Muscle of leg (tissue), 16 donors: ENCODE results near the gene RPE. TPM values are rescaled to one million over a fixed set of nuclear protein-coding genes. Genes with fewer than 3 reads are reported as not detected.

ENCODE experiments used
- DNase-seq: peaks from one replicate; pipeline ENCODE4 v3.0.0; 2013
- H3K27ac ChIP-seq: one replicate; pipeline ENCODE4 v1.5.1; 2013; ENCODE audit warnings: mild to moderate bottlenecking, low read length, control low read depth
- H3K27me3 ChIP-seq: one replicate; pipeline ENCODE4 v1.6.1; 2013; ENCODE audit warnings: low read length; ENCODE audit not compliant: control insufficient read depth, insufficient read depth
- H3K36me3 ChIP-seq: one replicate; pipeline ENCODE4 v1.6.1; 2013; ENCODE audit warnings: low read length; ENCODE audit not compliant: control insufficient read depth, insufficient read depth
- H3K4me1 ChIP-seq: one replicate; pipeline ENCODE4 v1.6.1; 2013; ENCODE audit warnings: low read length; ENCODE audit not compliant: control insufficient read depth, insufficient read depth
- H3K4me3 ChIP-seq: one replicate; pipeline ENCODE4 v1.5.1; 2013; ENCODE audit warnings: low read length, control low read depth
- H3K9me3 ChIP-seq: replicated peaks from 2 replicates; pipeline ENCODE4 v1.6.1; 2013; ENCODE audit warnings: low read depth, low read length; ENCODE audit not compliant: control insufficient read depth
- WGBS: methylation state at CpG from one replicate; pipeline ENCODE4 v1.1.5; 2013; ENCODE audit warnings: missing lambda C conversion rate; ENCODE audit not compliant: insufficient coverage; 5-methylcytosine and 5-hydroxymethylcytosine counted together
- long read RNA-seq, 11 donors: transcript quantifications; one replicate each; lab custom pipeline, GENCODE V29; 2026
- polyA plus RNA-seq, 8 donors: library from polyadenylated mRNA; unstranded; fragments of 120-200 nt; gene quantifications; one replicate each; pipeline versions ENCODE4 v1.2.1 to v1.2.3, GENCODE V29; 2013; ENCODE audit warnings: inconsistent platforms in 1 of 8, low replicate concordance in 1 of 8; ENCODE audit not compliant: insufficient read length in 8 of 8, insufficient read depth in 1 of 8
- total RNA-seq: library from RNA; stranded (reverse); fragments of 120-200 nt; gene quantifications from one replicate; pipeline ENCODE4 v1.2.4, GENCODE V29; 2013

The RPE gene
- total RNA-seq = 34.3 TPM
- 10 to 100 TPM; 22.6 to 33.9 (median 28.0) TPM for polyA plus RNA-seq
- long read RNA-seq, donor 1, transcript RPE-202 (6 exons, 2,569 nt) = major isoform, 6 of 6 reads
- long read RNA-seq, donor 1, partial matches to known transcripts = 0 of 6 reads
- long read RNA-seq, donor 1, other reads (novel, unspliced or antisense) = 0 of 6 reads
- long read RNA-seq, donor 2 = 0 reads
- long read RNA-seq, donor 3, transcript RPE-202 (6 exons, 2,569 nt) = major isoform, 5 of 7 reads
- long read RNA-seq, donor 3, partial matches to known transcripts = 0 of 7 reads
- long read RNA-seq, donor 3, other reads (novel, unspliced or antisense) = 0 of 7 reads
- long read RNA-seq, donor 4, transcript RPE-202 (6 exons, 2,569 nt) = major isoform, 6 of 7 reads
- long read RNA-seq, donor 4, partial matches to known transcripts = 0 of 7 reads
- long read RNA-seq, donor 4, other reads (novel, unspliced or antisense) = 0 of 7 reads
- long read RNA-seq, donor 5, transcript RPE-202 (6 exons, 2,569 nt) = major isoform, 20 of 25 reads
- long read RNA-seq, donor 5, partial matches to known transcripts = 0 of 25 reads
- long read RNA-seq, donor 5, other reads (novel, unspliced or antisense) = 0 of 25 reads
- long read RNA-seq, donor 6, transcript RPE-202 (6 exons, 2,569 nt) = major isoform, 6 of 9 reads
- long read RNA-seq, donor 6, partial matches to known transcripts = 0 of 9 reads
- long read RNA-seq, donor 6, other reads (novel, unspliced or antisense) = 0 of 9 reads
- long read RNA-seq, donor 7, transcript RPE-202 (6 exons, 2,569 nt) = major isoform, 6 of 8 reads
- long read RNA-seq, donor 7, partial matches to known transcripts = 0 of 8 reads
- long read RNA-seq, donor 7, other reads (novel, unspliced or antisense) = 0 of 8 reads
- long read RNA-seq, donor 8, transcript RPE-202 (6 exons, 2,569 nt) = major isoform, 9 of 28 reads
- long read RNA-seq, donor 8, partial matches to known transcripts = 18 of 28 reads
- long read RNA-seq, donor 8, other reads (novel, unspliced or antisense) = 0 of 28 reads
- long read RNA-seq, donor 9, transcript RPE-202 (6 exons, 2,569 nt) = major isoform, 8 of 8 reads
- long read RNA-seq, donor 9, partial matches to known transcripts = 0 of 8 reads
- long read RNA-seq, donor 9, other reads (novel, unspliced or antisense) = 0 of 8 reads
- long read RNA-seq, donor 10, transcript RPE-208 (7 exons, 1,128 nt) = minor isoform, 6 of 25 reads
- long read RNA-seq, donor 10, transcript RPE-202 (6 exons, 2,569 nt) = major isoform, 15 of 25 reads
- long read RNA-seq, donor 10, partial matches to known transcripts = 0 of 25 reads
- long read RNA-seq, donor 10, other reads (novel, unspliced or antisense) = 0 of 25 reads
- long read RNA-seq, donor 11, partial matches to known transcripts = 0 of 4 reads
- long read RNA-seq, donor 11, other reads (novel, unspliced or antisense) = 0 of 4 reads

- WGBS = 1% methylated on average over 46 of the region's 58 CpGs
Observed at GRCh38 chr2:210002158-210003157, at the start of gene RPE. RPE (plus strand) TSS chr2:210002638; CDS start chr2:210002662, 24 bp downstream.

GRCh38 chr2:209956271-209956670 lies 46.2 kb upstream of the RPE start:
- Histone ChIP-seq H3K27me3 (no peaks in the 10 kb centered on the region), H3K4me3 (no peak overlapping the region), H3K4me1 (peaks cover 3% of the 10 kb centered on the region), H3K27ac (no peak overlapping the region), H3K9me3 (peaks cover 4% of the 10 kb centered on the region), H3K36me3 (no peaks in the 10 kb centered on the region)
- no peak for DNase-seq
- 10% methylated on average over 1 of the region's 2 CpGs for WGBS

More at GRCh38 chr2:210002158-210003157, at the start of gene RPE:
- Histone ChIP-seq H3K4me1 (peaks cover 6% of the 10 kb centered on the region), H3K9me3 (no peaks in the 10 kb centered on the region), H3K36me3 (peaks cover 6% of the 10 kb centered on the region), H3K27ac (peak within 1 kb of the TSS; percentile 82), H3K27me3 (no peaks in the 10 kb centered on the region), H3K4me3 (peak within 1 kb of the TSS; percentile 83)
- DNase-seq = peak; percentile 97

- Histone ChIP-seq H3K36me3 (no peaks in the 10 kb centered on the region), H3K27me3 (no peaks in the 10 kb centered on the region), H3K4me1 (peaks cover 3% of the 10 kb centered on the region), H3K9me3 (no peaks in the 10 kb centered on the region), H3K4me3 (no peak overlapping the region), H3K27ac (no peak overlapping the region)
- no peak for DNase-seq
- no CpG with 5 or more reads among the region's 2 CpGs for WGBS
Observed at GRCh38 chr2:209958016-209958415, 44.4 kb upstream of the RPE start.

- H3K9me3 ChIP-seq = no peaks in the 10 kb centered on the region
- no peaks in the 10 kb centered on the region for H3K27me3 ChIP-seq
- no peak overlapping the region for H3K27ac ChIP-seq
- H3K4me3 ChIP-seq = no peak overlapping the region
- 15% methylated on average over 2 of the region's 7 CpGs for WGBS
- DNase-seq = no peak
- H3K4me1 ChIP-seq = peaks cover 3% of the 10 kb centered on the region
- H3K36me3 ChIP-seq = no peaks in the 10 kb centered on the region
Observed at GRCh38 chr2:209960045-209960444, 42.4 kb upstream of the RPE start.

GRCh38 chr2:209960676-209961630 lies 41.5 kb upstream of the RPE start:
- Histone ChIP-seq H3K9me3 (no peaks in the 10 kb centered on the region), H3K4me1 (peaks cover 3% of the 10 kb centered on the region), H3K27ac (no peak overlapping the region), H3K27me3 (no peaks in the 10 kb centered on the region), H3K36me3 (no peaks in the 10 kb centered on the region), H3K4me3 (no peak overlapping the region)
- WGBS = no CpG with 5 or more reads among the region's 4 CpGs
- peak; percentile 63 for DNase-seq

- DNase-seq = no peak
- H3K27ac ChIP-seq = no peak overlapping the region
- H3K36me3 ChIP-seq = no peaks in the 10 kb centered on the region
- H3K4me3 ChIP-seq = no peak overlapping the region
- peaks cover under 1% of the 10 kb centered on the region for H3K4me1 ChIP-seq
- no peaks in the 10 kb centered on the region for H3K27me3 ChIP-seq
- no peaks in the 10 kb centered on the region for H3K9me3 ChIP-seq
- WGBS = no CpG with 5 or more reads among the region's 2 CpGs
Observed at GRCh38 chr2:209965723-209966122, 36.7 kb upstream of the RPE start.

- no peaks in the 10 kb centered on the region for H3K4me1 ChIP-seq
- no peak overlapping the region for H3K27ac ChIP-seq
- no peak overlapping the region for H3K4me3 ChIP-seq
- H3K27me3 ChIP-seq = no peaks in the 10 kb centered on the region
- no peaks in the 10 kb centered on the region for H3K36me3 ChIP-seq
- no peaks in the 10 kb centered on the region for H3K9me3 ChIP-seq
- 100% methylated on average over 2 of the region's 4 CpGs for WGBS
- no peak for DNase-seq
Observed at GRCh38 chr2:209969692-209970091, 32.7 kb upstream of the RPE start.

- DNase-seq = no peak
- H3K36me3 ChIP-seq = no peaks in the 10 kb centered on the region
- no peaks in the 10 kb centered on the region for H3K27me3 ChIP-seq
- no peaks in the 10 kb centered on the region for H3K9me3 ChIP-seq
- H3K27ac ChIP-seq = no peak overlapping the region
- no peaks in the 10 kb centered on the region for H3K4me1 ChIP-seq
- no peak overlapping the region for H3K4me3 ChIP-seq
- no CpG with 5 or more reads among the region's 2 CpGs for WGBS
Observed at GRCh38 chr2:209970271-209970670, 32.2 kb upstream of the RPE start.
